ENCODE measurements around the gene HOXC11.

DNA sequence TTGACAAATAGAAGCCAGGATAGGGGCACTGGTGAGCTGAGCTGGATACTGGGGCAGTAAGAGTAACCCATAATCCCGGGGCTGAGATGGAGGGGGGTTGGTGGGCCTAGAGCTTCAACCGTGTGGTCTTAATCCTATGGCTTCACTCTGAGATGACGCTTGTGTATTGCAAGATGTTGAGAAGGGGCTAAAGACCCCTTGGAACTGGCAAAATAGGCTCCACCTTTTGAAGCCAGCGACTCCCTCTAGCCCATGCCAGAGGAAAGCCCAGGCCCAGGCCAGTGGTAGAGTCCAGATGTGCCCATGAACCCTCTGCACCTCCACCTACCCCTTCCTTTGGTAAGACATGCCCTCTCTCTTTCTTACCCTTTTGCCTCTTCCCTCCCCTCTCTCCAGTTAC, 13.6 kb upstream of the HOXC11 start:
- TF ChIP-seq EP300 (IDR thresholded peaks at IDR 0.05) (no peak), POLR2A (IDR thresholded peaks at IDR 0.05) (no peak)

Data from sigmoid colon (tissue), 4 donors.